ENCODE results near the gene PIGW. TPM values are rescaled to one million over a fixed set of nuclear protein-coding genes. Genes with fewer than 3 reads are reported as not detected.
A peak's percentile ranks its signal among the peaks of the same experiment; 100 is the strongest.

Gene PIGW
- 4.2 TPM for polyA plus RNA-seq (2013, experiment 1 of 2)
- polyA plus RNA-seq (2013, experiment 2 of 2), result 5.0 TPM

- H4K8ac ChIP-seq (ENCODE audit: low read depth, low read length), result no peak within 1 kb of the TSS
- peak within 1 kb of the TSS; percentile 93 for H2BK15ac ChIP-seq (ENCODE audit: low read length)
- H2BK12ac ChIP-seq (ENCODE audit: low read length), result no peak within 1 kb of the TSS
- H3K4me1 ChIP-seq (ENCODE audit: control insufficient read depth in 2 of 2, insufficient read depth in 1 of 2, low read depth in 1 of 2, low read length in 2 of 2), result peaks cover 5 to 8% of the 10 kb centered on the region in 2 donors
- H3K4me3 ChIP-seq (ENCODE audit: low read length in 2 of 2), result peak within 1 kb of the TSS; percentile 86 to 98
- peaks cover 23 to 69% of the 10 kb centered on the region in 2 donors for H3K36me3 ChIP-seq (replicated peaks in 1 of 2; ENCODE audit: control insufficient read depth in 2 of 2, insufficient read depth in 2 of 2, low read length in 2 of 2)
- H4K91ac ChIP-seq (ENCODE audit: low read depth, low read length, poor library complexity), result peak within 1 kb of the TSS; percentile 77
- H3K9me3 ChIP-seq (replicated peaks in 1 of 2; ENCODE audit: control insufficient read depth in 2 of 2, insufficient read depth in 1 of 2, low read depth in 1 of 2, low read length in 2 of 2), result no peaks in the 10 kb centered on the region
- peak within 1 kb of the TSS; percentile 98 for H3K18ac ChIP-seq (ENCODE audit: low read length)
- peak within 1 kb of the TSS; percentile 94 for H2AFZ ChIP-seq (ENCODE audit: low read length)
- peak within 1 kb of the TSS; percentile 58 for H3K14ac ChIP-seq (ENCODE audit: low read length)
- H3K9ac ChIP-seq (ENCODE audit: low read depth, low read length, poor library complexity), result peak within 1 kb of the TSS; percentile 94
- H2AK5ac ChIP-seq (ENCODE audit: low read depth, low read length), result peak within 1 kb of the TSS; percentile 54
- H3K4me2 ChIP-seq (ENCODE audit: insufficient read depth, low read length, poor library complexity, severe bottlenecking), result peak within 1 kb of the TSS; percentile 99
- peak within 1 kb of the TSS; percentile 89 for H2BK5ac ChIP-seq (ENCODE audit: low read length)
- no peaks in the 10 kb centered on the region for H3K27me3 ChIP-seq (ENCODE audit: control insufficient read depth in 3 of 3, insufficient read depth in 3 of 3, low read depth in 1 of 3, low read length in 3 of 3)
- no peaks in the 10 kb centered on the region for H3K79me1 ChIP-seq (ENCODE audit: low read depth, low read length)
- peak within 1 kb of the TSS; percentile 91 for H3K27ac ChIP-seq (replicated peaks; ENCODE audit: low read length)
- H3K4ac ChIP-seq (ENCODE audit: low read length), result peak within 1 kb of the TSS; percentile 47
- no peak within 1 kb of the TSS for H2BK120ac ChIP-seq (ENCODE audit: low read depth, low read length)
- H3K23ac ChIP-seq (ENCODE audit: low read depth, low read length, poor library complexity), result peak within 1 kb of the TSS; percentile 77
- peak; percentile 88 for DNase-seq (ENCODE audit: low spot score)
- WGBS, 2 donors (ENCODE audit: extremely low coverage in 2 of 2, insufficient read length in 2 of 2, insufficient replicate concordance in 1 of 2), result no CpG with 5 or more reads among the region's 83 CpGs
Measured at GRCh38 chr17:36534840-36535668, at the start of gene PIGW, which contains the start of gene MYO19. PIGW (plus strand) TSS chr17:36534987; CDS start chr17:36537102, 2,115 bp downstream. MYO19 (minus strand) TSS chr17:36534868; CDS start chr17:36532538, 2,330 bp downstream.

- Histone ChIP-seq H3K4me1 (ENCODE audit: control insufficient read depth in 2 of 2, insufficient read depth in 1 of 2, low read depth in 1 of 2, low read length in 2 of 2) (peaks cover 8 to 13% of the 10 kb centered on the region in 2 donors), H3K36me3 (replicated peaks in 1 of 2; ENCODE audit: control insufficient read depth in 2 of 2, insufficient read depth in 2 of 2, low read length in 2 of 2) (peaks cover 0 to 16% of the 10 kb centered on the region in 2 donors), H3K4ac (ENCODE audit: low read length) (no peak overlapping the region), H3K14ac (ENCODE audit: low read length) (no peak overlapping the region), H2BK5ac (ENCODE audit: low read length) (no peak overlapping the region), H3K4me3 (ENCODE audit: low read length in 2 of 2) (peak overlapping the region in 1 of 2 donors; percentile 90), H3K18ac (ENCODE audit: low read length) (no peak overlapping the region), H3K27me3 (ENCODE audit: control insufficient read depth in 3 of 3, insufficient read depth in 3 of 3, low read depth in 1 of 3, low read length in 3 of 3) (peaks cover 0 to 16% (median 13%) of the 10 kb centered on the region in 3 experiments), H3K4me2 (ENCODE audit: insufficient read depth, low read length, poor library complexity, severe bottlenecking) (no peak overlapping the region), H3K9me3 (replicated peaks in 1 of 2; ENCODE audit: control insufficient read depth in 2 of 2, insufficient read depth in 1 of 2, low read depth in 1 of 2, low read length in 2 of 2) (peaks cover 0 to 5% of the 10 kb centered on the region in 2 donors), H3K27ac (replicated peaks; ENCODE audit: low read length) (no peak overlapping the region), H3K23ac (ENCODE audit: low read depth, low read length, poor library complexity) (no peak overlapping the region), H2AFZ (ENCODE audit: low read length) (peak overlapping the region; percentile 86), H3K79me1 (ENCODE audit: low read depth, low read length) (peaks cover 5% of the 10 kb centered on the region), H4K8ac (ENCODE audit: low read depth, low read length) (no peak overlapping the region), H2BK120ac (ENCODE audit: low read depth, low read length) (no peak overlapping the region), H2BK15ac (ENCODE audit: low read length) (peak overlapping the region; percentile 6), H2AK5ac (ENCODE audit: low read depth, low read length) (peak overlapping the region; percentile 58), H2BK12ac (ENCODE audit: low read length) (no peak overlapping the region), H4K91ac (ENCODE audit: low read depth, low read length, poor library complexity) (no peak overlapping the region), H3K9ac (ENCODE audit: low read depth, low read length, poor library complexity) (no peak overlapping the region)
- DNase-seq (ENCODE audit: low spot score), result no peak
- WGBS, 2 donors (ENCODE audit: extremely low coverage in 2 of 2, insufficient read length in 2 of 2, insufficient replicate concordance in 1 of 2), result no CpG with 5 or more reads among the region's 8 CpGs
Measured at GRCh38 chr17:36485027-36485426, 49.8 kb upstream of the PIGW start.

GRCh38 chr17:36485805-36486203 is 49.0 kb upstream of the PIGW start:
- Histone ChIP-seq H4K8ac (ENCODE audit: low read depth, low read length) (no peak overlapping the region), H3K4me1 (ENCODE audit: control insufficient read depth in 2 of 2, insufficient read depth in 1 of 2, low read depth in 1 of 2, low read length in 2 of 2) (peaks cover 8 to 13% of the 10 kb centered on the region in 2 donors), H3K14ac (ENCODE audit: low read length) (no peak overlapping the region), H3K36me3 (replicated peaks in 1 of 2; ENCODE audit: control insufficient read depth in 2 of 2, insufficient read depth in 2 of 2, low read length in 2 of 2) (peaks cover 0 to 22% of the 10 kb centered on the region in 2 donors), H3K4me3 (ENCODE audit: low read length in 2 of 2) (peak overlapping the region; percentile 79 to 90), H2AK5ac (ENCODE audit: low read depth, low read length) (no peak overlapping the region), H2BK120ac (ENCODE audit: low read depth, low read length) (no peak overlapping the region), H3K18ac (ENCODE audit: low read length) (no peak overlapping the region), H3K9me3 (replicated peaks in 1 of 2; ENCODE audit: control insufficient read depth in 2 of 2, insufficient read depth in 1 of 2, low read depth in 1 of 2, low read length in 2 of 2) (peaks cover 0 to 5% of the 10 kb centered on the region in 2 donors), H3K27ac (replicated peaks; ENCODE audit: low read length) (no peak overlapping the region), H3K9ac (ENCODE audit: low read depth, low read length, poor library complexity) (no peak overlapping the region), H2AFZ (ENCODE audit: low read length) (peak overlapping the region; percentile 86), H3K23ac (ENCODE audit: low read depth, low read length, poor library complexity) (no peak overlapping the region), H2BK5ac (ENCODE audit: low read length) (no peak overlapping the region), H2BK12ac (ENCODE audit: low read length) (no peak overlapping the region), H3K4me2 (ENCODE audit: insufficient read depth, low read length, poor library complexity, severe bottlenecking) (peak overlapping the region; percentile 64), H3K27me3 (ENCODE audit: control insufficient read depth in 3 of 3, insufficient read depth in 3 of 3, low read depth in 1 of 3, low read length in 3 of 3) (peaks cover 0 to 16% (median 13%) of the 10 kb centered on the region in 3 experiments), H4K91ac (ENCODE audit: low read depth, low read length, poor library complexity) (no peak overlapping the region), H2BK15ac (ENCODE audit: low read length) (peak overlapping the region; percentile 8), H3K79me1 (ENCODE audit: low read depth, low read length) (peaks cover 5% of the 10 kb centered on the region), H3K4ac (ENCODE audit: low read length) (no peak overlapping the region)
- no CpG with 5 or more reads among the region's 10 CpGs for WGBS, 2 donors (ENCODE audit: extremely low coverage in 2 of 2, insufficient read length in 2 of 2, insufficient replicate concordance in 1 of 2)
- DNase-seq (ENCODE audit: low spot score), result no peak
